HG03354 (cell line): Measurements from ENCODE around the gene DRD2.

ENCODE experiments used
- ATAC-seq: cut with Tn5 transposase; IDR thresholded peaks from one replicate; pipeline ENCODE4 v1.9.1; 2021; ENCODE audit warnings: mild to moderate bottlenecking; ENCODE audit not compliant: unreplicated experiment, poor library complexity, severe bottlenecking

The DRD2 gene

DNA sequence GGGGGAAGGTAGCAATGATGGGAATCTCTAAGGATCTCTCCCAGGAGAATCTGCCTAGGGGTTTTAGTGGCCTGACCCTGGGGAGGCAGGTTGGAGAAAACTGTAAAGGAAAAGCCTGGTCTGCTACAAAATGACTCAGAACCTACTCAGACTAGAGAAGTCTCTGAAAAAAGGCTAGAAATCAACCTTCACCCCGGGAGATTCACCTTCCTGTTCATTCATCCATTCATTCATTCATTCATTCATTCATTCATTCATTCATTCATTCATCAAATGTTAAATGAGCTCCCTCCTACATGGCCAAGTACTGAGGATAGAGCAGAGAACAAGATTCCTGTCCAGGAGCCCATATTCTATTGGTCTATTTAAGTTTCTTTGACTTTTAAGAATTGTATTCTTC is 96.5 kb downstream of the DRD2 start:
- no peak for ATAC-seq

DNA sequence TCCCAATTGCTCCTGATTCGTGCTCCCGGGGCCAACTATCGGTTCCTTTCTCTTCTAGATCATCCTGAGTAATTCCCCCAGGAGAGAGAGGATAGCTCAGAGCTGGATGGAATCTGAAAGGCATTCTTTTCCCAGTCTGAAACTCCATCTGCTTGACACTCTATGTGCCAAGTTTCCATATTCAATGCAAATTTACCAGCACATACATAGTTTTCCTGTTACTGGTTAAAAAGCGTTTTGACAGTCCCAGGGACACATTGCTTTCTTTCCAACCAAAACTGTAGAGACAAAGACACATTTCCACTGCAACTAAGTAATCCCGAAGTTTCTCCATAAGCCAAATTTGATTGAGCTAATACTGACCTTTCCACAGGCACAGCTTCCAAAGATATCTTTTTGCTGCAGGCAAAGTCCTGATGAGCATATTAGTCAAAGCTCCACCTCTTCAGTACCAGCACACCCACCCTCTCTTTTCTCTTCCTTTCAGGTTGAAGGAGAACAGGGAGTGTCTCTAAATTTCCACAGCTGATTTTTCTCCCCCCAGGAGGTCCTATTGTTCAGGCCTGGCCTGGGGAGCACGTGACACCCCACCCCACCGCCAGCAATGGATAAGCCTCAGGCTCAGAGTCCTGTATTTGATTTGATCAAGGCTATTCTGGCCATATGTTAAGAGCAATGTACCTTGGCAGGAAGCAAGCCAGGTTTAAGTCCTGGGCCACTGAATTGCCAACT is 97.4 kb downstream of the DRD2 start:
- no peak for ATAC-seq

DNA sequence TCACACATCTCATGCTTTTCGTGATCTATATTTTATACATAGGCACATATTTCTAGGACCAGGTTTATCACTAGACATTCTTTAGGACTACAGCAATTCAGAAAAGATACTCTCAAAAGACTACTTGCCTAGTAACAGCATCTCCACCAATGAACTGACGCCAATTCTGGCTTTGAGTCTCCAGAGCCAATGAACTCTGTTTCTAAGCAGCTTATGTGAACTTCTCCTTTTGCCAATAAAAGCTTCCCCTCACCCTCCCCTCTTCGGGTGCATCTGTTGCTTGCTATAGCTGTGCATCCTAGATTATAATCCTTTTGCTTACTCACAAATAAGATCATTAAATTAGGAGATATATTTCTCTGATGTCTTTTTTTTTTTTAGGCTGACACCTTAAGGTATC is 99.0 kb downstream of the DRD2 start:
- no peak for ATAC-seq

DNA sequence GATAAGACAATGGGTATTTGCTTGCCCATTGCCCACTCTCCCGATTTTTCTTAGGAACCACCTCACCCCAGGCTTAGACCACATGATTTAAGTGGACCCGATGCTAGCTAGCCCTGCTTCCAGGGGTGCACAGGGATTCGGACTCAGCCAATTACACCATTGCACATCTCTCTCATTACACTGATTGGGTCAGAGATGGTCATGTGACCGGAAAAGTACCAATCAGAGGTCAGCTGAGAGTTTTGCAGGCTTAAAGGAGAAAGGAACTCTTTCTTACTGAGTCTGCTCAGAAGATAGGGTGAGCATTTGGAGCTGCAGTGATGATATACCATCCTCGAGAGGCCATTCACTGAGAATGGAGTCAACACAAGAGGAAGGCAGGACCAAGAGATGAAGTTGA is 99.8 kb downstream of the DRD2 start:
- no peak for ATAC-seq

DNA sequence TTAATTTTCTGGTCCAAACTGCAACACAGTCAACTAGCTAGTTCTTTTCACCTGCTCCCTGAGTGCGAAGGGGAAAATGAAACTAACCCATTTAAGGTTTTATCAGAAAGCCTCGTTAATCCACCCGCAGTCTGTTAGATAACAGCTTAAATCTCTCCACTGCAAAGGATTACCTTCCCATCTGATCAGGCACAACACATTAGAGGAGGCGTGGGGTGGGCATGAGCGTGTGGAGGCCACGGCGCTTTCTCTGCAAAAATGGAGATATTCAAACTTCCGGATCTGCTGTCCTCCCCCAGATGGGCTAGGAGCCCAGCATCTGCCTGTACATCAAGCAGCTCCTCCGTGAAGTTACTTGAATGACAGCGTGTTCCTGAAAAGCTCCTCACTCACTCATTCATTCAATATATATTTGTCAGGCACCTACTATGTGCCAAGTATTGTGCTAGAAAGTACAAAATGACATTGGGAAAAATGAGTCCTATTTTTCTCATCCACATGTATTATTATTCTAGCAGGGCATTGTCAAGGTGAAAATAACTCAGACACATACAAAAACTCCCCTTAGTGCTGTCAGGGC is 101.1 kb downstream of the DRD2 start:
- no peak for ATAC-seq

DNA sequence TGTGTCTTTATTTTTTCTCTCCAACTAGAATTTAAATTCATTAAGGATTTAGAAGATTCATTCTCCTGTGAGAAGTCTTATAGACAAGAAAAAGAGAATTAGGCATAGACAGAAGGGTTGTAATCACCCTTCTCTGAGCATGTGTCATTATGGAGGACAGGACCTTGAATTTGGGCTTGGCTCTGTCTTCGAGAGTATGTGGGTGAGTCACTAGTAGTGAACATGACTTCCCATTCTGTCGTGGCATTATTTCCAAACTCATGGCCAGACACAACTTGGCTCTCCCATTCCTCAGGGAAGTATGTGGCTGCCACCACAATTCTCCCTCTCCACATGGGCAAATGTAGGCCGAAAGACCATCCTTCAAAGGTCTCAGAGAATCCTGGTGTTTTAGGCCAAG is 101.9 kb downstream of the DRD2 start:
- no peak for ATAC-seq

DNA sequence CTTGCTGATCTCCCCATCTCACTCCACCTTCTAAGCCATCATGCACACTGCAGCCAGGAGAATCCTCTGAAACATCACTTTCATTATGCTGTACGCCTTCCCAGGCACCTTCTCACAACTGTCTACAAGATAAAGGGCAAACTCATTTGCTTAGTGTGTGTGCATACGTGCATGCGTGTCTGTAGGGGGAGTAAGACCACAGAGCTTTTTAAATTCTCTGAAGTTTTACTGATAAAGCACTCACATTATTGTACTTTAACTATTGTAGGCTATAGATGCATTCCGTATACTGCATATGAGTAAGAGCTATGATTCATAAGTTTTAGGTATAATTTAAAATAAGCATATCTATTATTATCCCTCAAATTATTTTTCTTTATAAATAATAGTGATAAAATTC is 102.9 kb downstream of the DRD2 start:
- ATAC-seq: no peak

DNA sequence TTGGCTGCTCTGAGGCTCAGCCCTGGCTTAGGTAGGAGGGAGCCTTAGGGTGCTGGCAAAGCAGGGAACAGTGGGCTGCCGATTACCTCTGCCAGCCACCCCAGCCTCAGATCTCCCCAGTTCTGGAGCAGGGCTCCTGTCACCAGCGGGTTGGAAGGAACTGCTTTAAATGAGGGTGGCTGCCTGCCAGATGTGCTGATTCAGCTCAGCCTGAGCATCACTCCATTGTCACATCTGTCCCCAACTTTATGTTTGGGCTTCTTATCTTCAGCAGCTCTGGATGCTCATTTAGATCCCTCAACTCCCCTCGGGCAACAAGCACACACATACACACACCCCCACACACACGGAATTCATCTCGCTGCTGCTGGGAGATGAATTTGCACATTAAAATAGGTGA is 104.6 kb downstream of the DRD2 start:
- no peak for ATAC-seq

DNA sequence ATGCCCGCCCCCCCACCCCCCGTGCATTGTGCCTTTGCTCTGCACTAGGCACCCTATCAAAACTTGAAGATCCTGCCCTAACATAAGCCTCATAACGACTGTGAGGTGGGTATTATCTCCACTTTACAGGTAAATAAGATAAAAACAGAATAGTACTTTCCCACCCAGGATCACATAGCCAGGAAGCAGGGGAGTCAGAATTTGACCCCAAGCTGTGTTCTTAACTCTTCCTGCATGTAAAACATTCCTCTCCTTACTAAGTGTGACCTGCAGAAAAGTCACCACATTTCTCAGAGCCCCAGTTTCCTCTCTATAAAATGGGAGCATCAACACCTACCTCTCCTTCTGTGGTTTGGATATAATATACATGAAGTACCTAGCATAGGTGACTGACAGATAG is 105.8 kb downstream of the DRD2 start:
- no peak for ATAC-seq

DNA sequence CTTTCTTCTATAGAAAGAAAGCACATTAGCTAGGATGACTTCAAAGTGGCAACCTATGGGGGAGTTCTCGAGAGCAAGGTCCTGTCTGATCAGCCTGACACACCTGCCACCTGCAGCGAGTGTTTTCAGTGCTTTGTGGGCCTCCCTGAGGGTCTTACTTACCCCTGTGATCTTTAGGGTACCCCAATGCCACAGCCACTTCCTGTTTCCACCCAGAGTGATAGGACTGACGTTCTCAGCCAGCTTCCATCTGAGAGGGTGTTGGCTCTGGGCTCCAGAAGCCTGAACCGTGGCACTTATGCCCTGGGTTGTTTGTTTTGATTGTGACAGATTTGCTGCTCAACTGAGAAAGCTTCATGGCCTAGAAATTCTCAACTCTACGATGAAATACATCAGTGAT is 109.3 kb downstream of the DRD2 start:
- ATAC-seq: no peak

DNA sequence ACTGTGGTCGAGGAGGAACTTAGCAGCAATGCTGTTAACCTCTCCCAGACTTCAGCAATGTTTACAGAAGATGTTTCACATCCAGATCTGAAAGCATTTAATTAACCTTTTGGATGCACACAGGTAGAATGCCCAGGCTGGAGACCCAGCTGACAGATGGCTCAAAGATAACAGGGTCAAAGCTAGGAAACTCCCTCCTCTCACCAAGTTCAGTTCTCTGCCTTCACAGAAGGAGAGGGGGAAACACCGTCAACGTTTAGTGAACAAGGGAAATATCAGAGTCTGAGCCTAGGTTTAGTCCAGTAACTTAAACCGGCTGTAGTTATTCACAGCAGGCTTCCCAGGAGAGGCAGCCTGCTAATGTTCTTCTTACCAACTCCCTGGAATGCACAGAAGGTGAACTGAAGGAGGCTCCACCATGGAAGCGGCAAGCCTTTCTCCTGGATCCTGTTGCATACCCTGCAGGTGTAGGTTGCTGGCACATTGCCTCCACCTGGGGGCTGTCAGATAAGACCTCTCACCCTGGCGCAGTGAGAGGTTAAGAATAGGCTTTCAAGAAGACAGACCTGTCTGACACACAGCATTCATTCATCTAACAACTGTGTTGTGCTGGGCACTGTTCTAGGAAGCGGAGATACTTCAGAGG is 111.1 kb downstream of the DRD2 start:
- ATAC-seq: no peak

DNA sequence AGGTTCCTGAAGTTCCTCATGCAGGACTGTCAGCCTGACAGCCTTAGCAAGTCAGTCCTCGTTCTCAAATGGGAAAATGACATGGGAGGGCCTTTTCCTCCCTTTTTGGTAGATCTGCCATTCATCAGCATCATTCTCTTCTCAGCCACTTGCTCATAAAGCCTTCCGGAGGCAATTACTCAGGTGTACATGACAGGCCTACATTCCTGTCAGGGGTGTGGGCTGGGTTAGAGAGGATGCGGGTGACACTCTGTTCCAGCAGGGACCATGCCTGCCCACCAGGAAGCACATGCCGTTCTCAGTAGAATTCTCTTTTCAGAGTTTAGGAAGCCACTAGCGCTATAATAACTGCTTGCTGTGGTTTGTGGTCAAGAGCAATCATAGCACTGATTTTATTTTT is 111.8 kb downstream of the DRD2 start:
- ATAC-seq: no peak
